MM.1S (cell line): ENCODE measurements around the gene PTPRN2.

Source experiments
- DNase-seq: peaks from one replicate; pipeline ENCODE4 v3.0.0-alpha.2; 2015
- H2AFZ ChIP-seq: fragments of 300-600 bp; sonication (generic); 2 replicates; pipeline ENCODE4 v1.6.0; 2016; ENCODE audit warnings: antibody characterized with exemption, low read length
- H3F3A ChIP-seq: fragments of 300-600 bp; sonication (generic); 2 replicates; pipeline ENCODE4 v1.6.1; 2016; ENCODE audit warnings: mild to moderate bottlenecking, antibody characterized with exemption, low read length, moderate library complexity, mixed read lengths; ENCODE audit not compliant: insufficient read depth
- H3K27ac ChIP-seq: fragments of 300-600 bp; sonication (generic); 2 replicates; pipeline ENCODE4 v1.5.1; 2016; ENCODE audit warnings: mild to moderate bottlenecking, low read length
- H3K27me3 ChIP-seq: fragments of 300-600 bp; sonication (generic); replicated peaks from 2 replicates; pipeline ENCODE4 v1.6.0; 2016; ENCODE audit warnings: low read length; ENCODE audit not compliant: insufficient read depth
- H3K36me3 ChIP-seq: fragments of 300-600 bp; sonication (generic); replicated peaks from 2 replicates; pipeline ENCODE4 v1.6.1; 2016; ENCODE audit warnings: mild to moderate bottlenecking, low read length, mixed read lengths; ENCODE audit not compliant: insufficient read depth
- H3K4me1 ChIP-seq: fragments of 300-600 bp; sonication (generic); 2 replicates; pipeline ENCODE4 v1.6.1; 2016; ENCODE audit warnings: low read length, mixed read lengths
- H3K4me2 ChIP-seq: fragments of 300-600 bp; sonication (generic); 2 replicates; pipeline ENCODE4 v1.6.0; 2016; ENCODE audit warnings: low read depth, low read length
- H3K4me3 ChIP-seq: fragments of 300-600 bp; sonication (generic); 2 replicates; pipeline ENCODE4 v1.5.1; 2016; ENCODE audit warnings: low read length, mixed read lengths
- H3K79me2 ChIP-seq: fragments of 300-600 bp; sonication (generic); 2 replicates; pipeline ENCODE4 v1.6.1; 2016; ENCODE audit warnings: mixed run types, low read length, mixed read lengths
- H3K9ac ChIP-seq: fragments of 300-600 bp; sonication (generic); 2 replicates; pipeline ENCODE4 v1.6.1; 2016; ENCODE audit warnings: low read length, mixed read lengths
- H3K9me2 ChIP-seq: fragments of 300-600 bp; sonication (generic); replicated peaks from 2 replicates; pipeline ENCODE4 v1.6.1; 2016; ENCODE audit warnings: mild to moderate bottlenecking, low read length, mixed read lengths; ENCODE audit not compliant: insufficient read depth
- H3K9me3 ChIP-seq: fragments of 300-600 bp; sonication (generic); replicated peaks from 2 replicates; pipeline ENCODE4 v1.6.1; 2016; ENCODE audit warnings: mild to moderate bottlenecking, low read length, mixed read lengths; ENCODE audit not compliant: insufficient read depth
- H4K20me1 ChIP-seq: fragments of 300-600 bp; sonication (generic); 2 replicates; pipeline ENCODE4 v1.6.1; 2016; ENCODE audit warnings: mild to moderate bottlenecking, low read length, moderate library complexity, mixed read lengths; ENCODE audit not compliant: insufficient read depth
- CTCF ChIP-seq: fragments of 300-600 bp; sonication (generic); IDR thresholded peaks from 2 replicates; pipeline ENCODE4 v1.5.1; 2016; ENCODE audit warnings: antibody characterized with exemption, low read length, mixed read lengths
- EZH2 ChIP-seq: fragments of 300-600 bp; sonication (generic); optimal IDR thresholded peaks from 2 replicates; pipeline ENCODE3; 2017; ENCODE audit warnings: low read depth, mild to moderate bottlenecking, antibody characterized with exemption, low read length, mixed read lengths
- EZH2phosphoT487 ChIP-seq: fragments of 300-600 bp; sonication (generic); IDR thresholded peaks from 2 replicates; pipeline ENCODE4 v1.6.1; 2018; ENCODE audit warnings: antibody characterized with exemption, low read length

Gene PTPRN2

GRCh38 chr7:158246960-158247673 is 340.5 kb downstream of the PTPRN2 start:
- Histone ChIP-seq H3K36me3 (no peaks in the 10 kb centered on the region), H3K4me2 (no peak overlapping the region), H2AFZ (no peak overlapping the region), H3K4me1 (no peaks in the 10 kb centered on the region), H4K20me1 (no peaks in the 10 kb centered on the region), H3K27me3 (peaks cover 42% of the 10 kb centered on the region), H3K27ac (no peak overlapping the region), H3F3A (no peaks in the 10 kb centered on the region), H3K9me3 (no peaks in the 10 kb centered on the region), H3K4me3 (no peak overlapping the region), H3K9me2 (no peaks in the 10 kb centered on the region), H3K79me2 (no peaks in the 10 kb centered on the region), H3K9ac (no peak overlapping the region)
- TF ChIP-seq EZH2 (no peak), EZH2phosphoT487 (no peak), CTCF (no peak)
- DNase-seq = no peak

- no peak overlapping the region for H3K9ac ChIP-seq
- H3K79me2 ChIP-seq = no peaks in the 10 kb centered on the region
- no peak for DNase-seq
- peaks cover 43% of the 10 kb centered on the region for H3K27me3 ChIP-seq
- H3K4me3 ChIP-seq = no peak overlapping the region
- H3K9me3 ChIP-seq = no peaks in the 10 kb centered on the region
- TF ChIP-seq EZH2 (no peak), EZH2phosphoT487 (no peak), CTCF (no peak)
- no peak overlapping the region for H3K4me2 ChIP-seq
- H3K4me1 ChIP-seq = no peaks in the 10 kb centered on the region
- no peak overlapping the region for H2AFZ ChIP-seq
- H3K36me3 ChIP-seq = no peaks in the 10 kb centered on the region
- H3K9me2 ChIP-seq = no peaks in the 10 kb centered on the region
- H3F3A ChIP-seq = no peaks in the 10 kb centered on the region
- H4K20me1 ChIP-seq = no peaks in the 10 kb centered on the region
- no peak overlapping the region for H3K27ac ChIP-seq
Observed at GRCh38 chr7:158246272-158246959, 341.2 kb downstream of the PTPRN2 start.

- no peak overlapping the region for H3K27ac ChIP-seq
- no peaks in the 10 kb centered on the region for H3K79me2 ChIP-seq
- H3K9me3 ChIP-seq = no peaks in the 10 kb centered on the region
- no peaks in the 10 kb centered on the region for H3K9me2 ChIP-seq
- H3K27me3 ChIP-seq = peaks cover 48% of the 10 kb centered on the region
- H3K36me3 ChIP-seq = no peaks in the 10 kb centered on the region
- no peak overlapping the region for H3K4me3 ChIP-seq
- no peak for TF ChIP-seq EZH2
- TF ChIP-seq CTCF = no peak
- no peak for TF ChIP-seq EZH2phosphoT487
- H3F3A ChIP-seq = no peaks in the 10 kb centered on the region
- H3K4me1 ChIP-seq = no peaks in the 10 kb centered on the region
- H4K20me1 ChIP-seq = no peaks in the 10 kb centered on the region
- H3K4me2 ChIP-seq = no peak overlapping the region
- no peak overlapping the region for H2AFZ ChIP-seq
- DNase-seq = no peak
- no peak overlapping the region for H3K9ac ChIP-seq
Observed at GRCh38 chr7:158245724-158246041, 341.9 kb downstream of the PTPRN2 start.
